Hepatic stellate cell (primary cell): ENCODE measurements around the gene EPB41L2.
A peak's percentile ranks its signal among the peaks of the same experiment; 100 is the strongest.
"Not testable (repeated sequence)": the region's sequence is repeated elsewhere in the genome, so short reads cannot be mapped to it uniquely, and the experiment has no call there.

Experiments
- DNase-seq: peaks from one replicate; pipeline ENCODE4 v3.0.0; 2011; ENCODE audit warnings: low spot score

EPB41L2 gene

GRCh38 chr6:130838250-130838860, 224.7 kb downstream of the EPB41L2 start:
- DNase-seq, result no peak

DNA sequence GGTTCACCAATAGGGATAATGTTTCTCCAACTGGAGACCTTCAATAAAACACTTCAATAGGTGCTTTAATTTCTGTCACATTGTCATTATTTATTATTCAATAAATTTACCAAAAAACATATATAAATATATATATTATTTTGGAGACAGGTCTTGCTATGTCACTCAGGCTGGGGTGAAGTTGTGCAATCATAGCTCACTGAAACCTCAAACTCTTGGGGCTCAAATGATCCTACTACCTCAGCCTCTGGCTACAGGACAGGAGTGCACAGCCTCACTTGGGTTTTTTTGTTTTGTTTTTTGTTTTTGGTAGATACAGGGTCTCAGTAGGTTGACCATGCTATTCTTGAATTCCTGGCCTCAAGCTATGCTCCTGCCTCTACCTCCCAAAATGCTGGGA, 226.0 kb downstream of the EPB41L2 start:
- DNase-seq, result no peak

GRCh38 chr6:130836055-130836640, 226.9 kb downstream of the EPB41L2 start:
- DNase-seq, result no peak

- DNase-seq, result no peak
These were observed 228.4 kb downstream of the EPB41L2 start for GRCh38 chr6:130834482-130835251.

DNA sequence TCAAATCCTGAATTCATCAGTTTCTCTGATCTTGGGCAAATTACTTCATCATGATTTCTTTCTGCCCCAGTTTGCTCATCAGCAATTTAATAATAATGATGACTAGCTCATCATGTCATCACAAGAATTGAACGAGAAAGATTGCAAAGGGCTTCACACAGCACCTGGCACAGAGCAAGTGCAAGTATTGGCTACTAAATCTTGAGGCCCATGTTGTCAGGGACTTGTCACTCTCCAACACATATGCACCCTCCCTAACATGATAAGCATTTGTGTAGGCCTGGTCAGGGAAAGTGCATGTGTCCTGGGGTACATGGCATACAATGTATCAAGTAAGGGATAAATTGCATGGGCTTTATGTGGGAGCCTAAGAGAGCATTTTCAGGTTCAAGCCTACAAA, 229.5 kb downstream of the EPB41L2 start:
- DNase-seq, result no peak

- DNase-seq, result no peak
These were observed 231.4 kb downstream of the EPB41L2 start for GRCh38 chr6:130831607-130832006.

GRCh38 chr6:130829333-130829910, 233.6 kb downstream of the EPB41L2 start:
- no peak for DNase-seq

DNA sequence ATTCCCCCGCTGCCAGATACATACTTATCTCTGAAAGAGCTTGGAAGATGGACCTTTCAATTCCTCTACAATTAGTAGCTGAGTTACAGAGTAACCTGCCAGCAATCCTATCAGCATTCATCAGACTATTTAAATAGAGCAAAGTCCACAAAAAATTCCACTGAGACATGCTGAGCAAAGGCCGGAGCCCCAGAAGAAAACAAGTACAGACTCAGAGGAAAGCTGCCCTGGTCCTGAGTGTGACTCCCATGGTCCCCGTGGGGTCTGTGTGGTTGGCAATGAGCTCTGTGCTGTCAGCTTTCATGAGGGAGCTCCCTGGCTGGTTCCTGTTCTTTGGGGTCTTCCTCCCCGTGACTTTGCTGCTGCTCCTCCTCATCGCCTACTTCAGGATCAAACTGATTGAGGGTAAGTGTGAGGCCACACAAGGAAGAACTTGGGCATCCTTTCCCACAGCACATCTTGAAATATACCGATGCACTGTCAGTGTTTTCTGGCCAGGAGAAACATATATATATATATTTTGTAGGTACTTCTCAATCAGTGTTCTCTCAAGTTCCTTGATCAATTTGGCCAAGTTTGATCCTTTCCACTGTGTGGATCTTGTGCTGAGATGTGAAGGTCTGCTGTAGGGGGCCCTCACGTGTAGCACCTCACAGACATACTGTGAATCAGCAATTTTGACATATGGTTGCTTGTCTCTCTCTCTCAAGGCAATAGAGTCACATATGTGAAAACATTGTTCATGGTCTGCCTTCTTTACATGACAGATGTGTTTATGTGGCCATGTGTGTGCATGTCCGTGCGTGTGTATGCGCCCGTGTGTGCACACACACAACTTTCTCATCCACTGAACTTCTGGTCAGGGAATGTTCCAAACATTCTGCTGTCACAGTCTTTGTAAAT, 235.5 kb downstream of the EPB41L2 start, which contains the start of gene SMLR1:
Gene SMLR1, plus strand, starts transcription at position 160 of the 903 bp plus-strand sequence. Its CDS starts 8 bp downstream, at position 168.
- no peak for DNase-seq

GRCh38 chr6:130826442-130827246, 236.4 kb downstream of the EPB41L2 start:
- DNase-seq, result no peak

- DNase-seq, result no peak
These were observed 237.1 kb downstream of the EPB41L2 start for GRCh38 chr6:130825772-130826441.

- no peak for DNase-seq
These were observed 237.9 kb downstream of the EPB41L2 start for GRCh38 chr6:130824978-130825694.

DNA sequence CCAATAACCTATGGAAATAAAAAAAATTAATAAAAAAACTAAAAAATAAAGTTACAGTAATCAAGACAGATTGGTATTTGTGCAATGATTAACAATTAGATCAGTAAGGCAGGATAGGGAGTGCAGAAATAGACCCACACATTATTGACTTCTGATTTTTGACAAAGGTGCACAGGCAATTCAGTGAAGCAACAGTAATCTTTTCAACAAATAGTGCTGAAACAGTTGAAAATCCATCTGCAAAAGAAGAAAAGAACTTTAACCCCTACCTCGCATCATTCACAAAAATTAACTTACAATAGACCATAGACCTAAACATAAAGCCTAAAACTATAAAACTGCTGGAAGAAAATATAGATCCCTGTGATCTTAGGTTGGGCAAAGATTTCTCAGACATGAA, 240.3 kb downstream of the EPB41L2 start:
- no peak for DNase-seq

GRCh38 chr6:130815200-130816071, 247.6 kb downstream of the EPB41L2 start:
- DNase-seq, result no peak

DNA sequence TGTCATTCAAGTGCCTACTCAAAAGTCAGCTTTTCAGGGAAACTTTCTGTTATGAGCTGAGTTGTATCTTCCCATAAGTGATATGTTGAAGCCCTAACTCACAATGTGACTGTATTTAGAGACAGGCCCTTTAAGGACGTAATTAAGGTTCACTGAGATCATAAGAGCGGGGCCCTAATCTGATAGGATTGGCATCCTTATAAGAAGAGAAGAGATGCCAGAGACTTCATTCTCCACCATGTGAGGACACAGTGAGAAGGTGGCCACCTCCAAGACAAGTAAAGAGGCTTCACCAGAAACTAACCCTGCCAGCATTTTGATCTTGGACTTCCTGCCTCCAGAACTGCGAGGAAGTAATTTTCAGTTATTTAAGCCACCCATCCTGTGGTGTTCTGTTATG, 248.5 kb downstream of the EPB41L2 start:
- no peak for DNase-seq

GRCh38 chr6:130811932-130812331, 251.1 kb downstream of the EPB41L2 start:
- no peak for DNase-seq

GRCh38 chr6:130810307-130811030, 252.6 kb downstream of the EPB41L2 start:
- DNase-seq, result peak; percentile 22

DNA sequence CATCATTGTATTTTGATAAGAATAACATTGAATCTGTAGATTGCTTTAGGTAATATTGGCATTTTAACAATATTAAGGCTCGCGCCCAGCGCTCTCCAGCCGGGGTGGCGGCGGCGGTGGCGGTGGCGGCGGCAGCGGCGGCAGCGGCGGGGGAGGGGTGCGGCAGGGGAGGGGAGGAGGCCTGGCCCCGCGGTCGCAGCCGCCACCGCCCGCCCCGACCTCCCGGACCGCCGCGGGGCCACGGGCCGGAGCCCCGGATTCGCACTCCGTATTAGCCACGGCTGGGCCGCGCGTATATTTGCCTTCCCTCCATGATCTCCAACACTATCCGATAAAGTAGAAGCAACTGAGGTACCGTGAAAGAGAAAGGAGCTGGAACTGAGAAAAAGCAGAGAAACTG, 261.7 kb downstream of the EPB41L2 start:
- not testable (repeated sequence) for DNase-seq

DNA sequence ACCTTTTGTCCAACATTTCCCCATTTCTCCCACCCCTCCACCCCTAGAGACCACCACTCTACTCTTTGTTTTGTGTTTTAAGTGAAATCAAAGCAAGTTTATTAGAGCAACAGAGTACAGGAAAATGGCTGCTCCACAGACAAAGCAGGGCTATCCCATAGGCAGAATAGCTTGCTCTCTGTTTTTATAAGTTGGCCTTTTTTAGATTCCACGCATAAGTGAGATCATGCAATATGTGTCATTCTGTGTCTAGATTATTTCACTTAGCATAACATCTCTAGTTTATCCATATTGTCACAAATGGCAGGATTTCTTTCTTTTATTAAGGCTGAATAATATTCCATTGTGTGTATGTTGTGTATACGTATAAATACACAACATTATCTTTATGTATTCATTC, 266.0 kb downstream of the EPB41L2 start:
- no peak for DNase-seq
